Measurements from ENCODE around the gene PDSS2. TPM values are rescaled to one million over a fixed set of nuclear protein-coding genes. Genes with fewer than 3 reads are reported as not detected.

Gene PDSS2
- total RNA-seq, 2 donors from 2014 or later, result 6.2 to 10.9 TPM

DNA sequence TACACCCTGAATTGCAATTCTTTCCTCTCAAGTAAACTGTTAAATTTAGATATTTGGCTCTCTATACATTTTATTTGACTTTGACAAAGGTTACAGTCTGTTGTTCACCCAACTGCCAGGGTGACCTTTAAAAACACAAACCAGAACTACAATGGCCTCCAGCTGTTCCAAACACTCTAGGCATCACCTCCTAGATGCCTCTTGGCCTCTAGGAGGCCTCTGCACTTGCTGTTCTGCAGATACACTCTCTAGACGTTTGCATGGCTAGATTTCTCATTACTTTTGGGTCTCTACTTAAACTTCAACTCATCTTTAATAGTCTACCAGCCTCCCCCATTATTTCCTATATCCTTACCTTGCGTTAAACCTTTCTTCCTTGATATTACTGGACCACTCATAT, 241.2 kb downstream of the PDSS2 start:
- no peaks in the 10 kb centered on the region for H3K36me3 ChIP-seq (replicated peaks in 1 of 2; ENCODE audit: insufficient read depth in 1 of 2, low read depth in 2 of 2)

DNA sequence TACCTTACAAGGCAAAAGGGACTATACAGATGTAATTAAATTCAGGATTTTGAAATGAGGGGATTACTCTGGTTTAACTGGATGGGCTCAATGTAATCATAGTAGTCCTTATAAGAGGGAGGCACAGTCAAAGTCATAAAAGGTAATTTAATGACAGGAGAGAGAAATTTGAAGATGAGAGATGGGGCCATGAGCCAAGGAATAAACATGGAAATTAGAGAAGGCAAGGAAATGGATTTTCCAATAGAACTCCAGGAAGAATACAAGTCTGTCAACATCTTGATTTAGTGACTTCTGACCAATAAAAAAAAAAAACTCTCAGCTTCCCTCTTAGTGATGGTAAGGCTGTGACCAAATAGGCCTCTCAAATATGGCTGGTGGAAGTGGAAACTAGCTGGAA, 242.1 kb downstream of the PDSS2 start:
- no peak for TF ChIP-seq POLR2A (IDR thresholded peaks at IDR 0.05)
- TF ChIP-seq, protein P1, sequence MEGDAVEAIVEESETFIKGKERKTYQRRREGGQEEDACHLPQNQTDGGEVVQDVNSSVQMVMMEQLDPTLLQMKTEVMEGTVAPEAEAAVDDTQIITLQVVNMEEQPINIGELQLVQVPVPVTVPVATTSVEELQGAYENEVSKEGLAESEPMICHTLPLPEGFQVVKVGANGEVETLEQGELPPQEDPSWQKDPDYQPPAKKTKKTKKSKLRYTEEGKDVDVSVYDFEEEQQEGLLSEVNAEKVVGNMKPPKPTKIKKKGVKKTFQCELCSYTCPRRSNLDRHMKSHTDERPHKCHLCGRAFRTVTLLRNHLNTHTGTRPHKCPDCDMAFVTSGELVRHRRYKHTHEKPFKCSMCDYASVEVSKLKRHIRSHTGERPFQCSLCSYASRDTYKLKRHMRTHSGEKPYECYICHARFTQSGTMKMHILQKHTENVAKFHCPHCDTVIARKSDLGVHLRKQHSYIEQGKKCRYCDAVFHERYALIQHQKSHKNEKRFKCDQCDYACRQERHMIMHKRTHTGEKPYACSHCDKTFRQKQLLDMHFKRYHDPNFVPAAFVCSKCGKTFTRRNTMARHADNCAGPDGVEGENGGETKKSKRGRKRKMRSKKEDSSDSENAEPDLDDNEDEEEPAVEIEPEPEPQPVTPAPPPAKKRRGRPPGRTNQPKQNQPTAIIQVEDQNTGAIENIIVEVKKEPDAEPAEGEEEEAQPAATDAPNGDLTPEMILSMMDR (IDR thresholded peaks at IDR 0.05), result no peak
- ATAC-seq, result no peak

More for the DNA sequence above, 241.2 kb downstream of the PDSS2 start:
- H3K4me3 ChIP-seq, result no peak overlapping the region
- intact Hi-C loops (cut with DNase I), result no loop called here
- H3K27ac ChIP-seq, result no peak overlapping the region
- TF ChIP-seq, protein P1 (IDR thresholded peaks at IDR 0.05), result no peak
- no peak for TF ChIP-seq POLR2A (IDR thresholded peaks at IDR 0.05)
- ATAC-seq (no peak), DNase-seq (no peak)
- 50% methylated on average over 2 of the region's 2 CpGs for WGBS, 2 donors
- no peaks in the 10 kb centered on the region for H3K27me3 ChIP-seq
- no peaks in the 10 kb centered on the region for H3K9me3 ChIP-seq
- H3K4me1 ChIP-seq, result no peaks in the 10 kb centered on the region

DNA sequence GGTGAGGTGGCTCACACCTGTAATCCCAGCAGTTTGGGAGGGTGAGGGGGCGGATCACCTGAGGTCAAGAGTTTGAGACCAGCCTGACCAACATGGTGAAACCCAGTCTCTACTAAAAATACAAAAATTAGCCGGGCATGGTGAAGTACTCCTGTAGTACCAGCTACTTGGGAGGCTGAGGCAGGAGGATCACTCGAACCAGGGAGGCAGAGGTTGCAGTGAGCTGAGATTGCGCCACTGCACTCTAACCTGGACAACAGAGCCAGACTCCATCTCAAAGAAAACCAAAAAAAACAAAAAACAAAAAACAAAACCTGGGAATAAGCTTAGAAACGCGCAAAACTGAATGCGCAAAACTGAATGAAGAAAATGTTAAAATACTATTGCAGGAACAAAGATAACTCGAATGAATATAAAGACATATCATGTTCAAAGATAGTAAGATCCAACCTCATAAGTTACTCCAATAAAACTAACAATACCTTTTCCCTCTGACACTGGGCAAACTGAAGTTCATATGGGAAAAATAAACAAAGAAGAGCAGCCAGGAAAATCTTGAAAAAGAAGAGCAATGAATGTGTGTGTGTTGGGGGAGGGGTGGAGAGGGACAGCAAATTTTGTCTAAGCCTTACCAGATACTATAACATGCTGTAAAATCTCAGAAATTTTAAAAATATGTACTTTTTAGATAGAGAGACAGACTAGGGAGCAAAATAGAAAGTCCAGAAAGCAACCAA, 243.0 kb downstream of the PDSS2 start:
- no peak for ATAC-seq
- H3K4me3 ChIP-seq, result no peak overlapping the region
- no peaks in the 10 kb centered on the region for H3K36me3 ChIP-seq (replicated peaks in 1 of 2; ENCODE audit: insufficient read depth in 1 of 2, low read depth in 2 of 2)
- TF ChIP-seq POLR2A (IDR thresholded peaks at IDR 0.05), result no peak
- TF ChIP-seq, protein P1 (IDR thresholded peaks at IDR 0.05), result no peak
- H3K27me3 ChIP-seq, result no peaks in the 10 kb centered on the region
- H3K9me3 ChIP-seq, result no peaks in the 10 kb centered on the region
- WGBS, 2 donors, result 74 to 76% methylated on average over 8 of the region's 8 CpGs
- H3K27ac ChIP-seq, result no peak overlapping the region
- no peaks in the 10 kb centered on the region for H3K4me1 ChIP-seq
- no peak for DNase-seq
- intact Hi-C loops (cut with DNase I), result no loop called here

More for the DNA sequence above, 242.1 kb downstream of the PDSS2 start:
- no peak overlapping the region for H3K4me3 ChIP-seq
- H3K27me3 ChIP-seq, result no peaks in the 10 kb centered on the region
- intact Hi-C loops (cut with DNase I), result no loop called here
- no peaks in the 10 kb centered on the region for H3K4me1 ChIP-seq
- no peaks in the 10 kb centered on the region for H3K9me3 ChIP-seq
- no peak overlapping the region for H3K27ac ChIP-seq
- DNase-seq, result no peak
- no peaks in the 10 kb centered on the region for H3K36me3 ChIP-seq (replicated peaks in 1 of 2; ENCODE audit: insufficient read depth in 1 of 2, low read depth in 2 of 2)

DNA sequence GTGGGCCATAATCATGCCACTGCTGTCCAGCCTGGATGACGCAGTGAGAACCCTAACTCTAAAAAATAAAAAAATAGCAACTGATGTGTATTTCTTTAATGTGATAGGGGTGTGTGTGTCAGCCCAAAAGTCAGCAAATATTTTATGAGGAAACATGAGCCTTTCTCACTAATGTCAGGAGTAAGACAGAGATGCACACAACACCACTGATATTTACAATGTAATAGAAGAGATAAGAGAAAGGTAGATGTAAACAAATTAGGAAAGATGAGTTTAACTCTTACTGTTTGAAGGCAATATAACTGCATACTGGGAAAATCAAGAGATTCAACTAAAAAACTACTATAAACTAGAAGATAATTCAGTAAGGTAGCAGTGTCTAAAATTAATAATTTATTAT, 244.0 kb downstream of the PDSS2 start:
- no peaks in the 10 kb centered on the region for H3K27me3 ChIP-seq
- no peaks in the 10 kb centered on the region for H3K4me1 ChIP-seq
- TF ChIP-seq, protein P1 (IDR thresholded peaks at IDR 0.05), result no peak
- TF ChIP-seq POLR2A (IDR thresholded peaks at IDR 0.05), result no peak
- intact Hi-C loops (cut with DNase I), result no loop called here
- ATAC-seq, result no peak
- no peak overlapping the region for H3K27ac ChIP-seq
- H3K36me3 ChIP-seq (replicated peaks in 1 of 2; ENCODE audit: insufficient read depth in 1 of 2, low read depth in 2 of 2), result no peaks in the 10 kb centered on the region
- H3K4me3 ChIP-seq, result no peak overlapping the region
- DNase-seq, result no peak
- 94% methylated on average over 1 of the region's 1 CpG for WGBS, 2 donors
- no peaks in the 10 kb centered on the region for H3K9me3 ChIP-seq

DNA sequence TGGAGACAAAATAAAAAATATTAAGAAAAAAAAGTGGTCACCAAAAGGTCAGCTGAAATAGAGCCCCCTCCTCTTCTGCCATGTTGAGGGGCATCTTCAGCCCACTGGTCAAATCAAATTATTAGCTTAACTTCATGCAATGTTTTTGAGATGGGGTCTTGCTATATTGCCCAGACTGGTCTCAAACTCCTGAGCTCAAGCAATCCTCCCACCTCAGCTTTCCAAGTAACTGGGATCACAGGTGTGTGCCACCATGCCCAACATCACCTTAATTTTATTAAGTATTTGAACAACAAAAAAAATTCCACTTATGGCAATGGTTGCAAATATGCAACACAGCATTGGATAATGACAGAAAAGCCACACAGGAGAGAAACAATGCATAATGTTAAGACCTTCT, 244.7 kb downstream of the PDSS2 start:
- H3K36me3 ChIP-seq (replicated peaks in 1 of 2; ENCODE audit: insufficient read depth in 1 of 2, low read depth in 2 of 2), result no peaks in the 10 kb centered on the region
- no peaks in the 10 kb centered on the region for H3K9me3 ChIP-seq
- H3K4me3 ChIP-seq, result no peak overlapping the region
- intact Hi-C loops (cut with DNase I), result no loop called here
- TF ChIP-seq POLR2A (IDR thresholded peaks at IDR 0.05), result no peak
- TF ChIP-seq, protein P1 (IDR thresholded peaks at IDR 0.05), result no peak
- ATAC-seq (no peak), DNase-seq (no peak)
- H3K27ac ChIP-seq, result no peak overlapping the region
- H3K4me1 ChIP-seq, result no peaks in the 10 kb centered on the region
- no peaks in the 10 kb centered on the region for H3K27me3 ChIP-seq

All from body of pancreas (tissue), 4 donors.